HL-60 (cell line): ENCODE measurements around the gene TRIM26.
A peak's percentile ranks its signal among the peaks of the same experiment; 100 is the strongest.

ENCODE experiments used
- DNase-seq, 2 experiments: peaks; one replicate each; pipeline ENCODE4 v3.0.0-alpha.2; 2010 to 2020; ENCODE audit warnings: low read depth in 1 of 2, low spot score in 1 of 2
- H3K27ac ChIP-seq: fragments of 250-450 bp; sonication (Bioruptor Pico); replicated peaks from 2 replicates; pipeline ENCODE4 v1.5.1; 2020; ENCODE audit warnings: mild to moderate bottlenecking, moderate library complexity
- H3K27me3 ChIP-seq: fragments of 250-450 bp; sonication (Bioruptor Pico); 2 replicates; pipeline ENCODE4 v1.5.1; 2021; ENCODE audit warnings: mild to moderate bottlenecking, moderate library complexity; ENCODE audit not compliant: insufficient read depth, poor library complexity, severe bottlenecking
- H3K4me3 ChIP-seq: replicated peaks from 2 replicates; pipeline ENCODE4 v1.5.1; 2011; ENCODE audit warnings: mild to moderate bottlenecking, control low read depth, low read length; ENCODE audit not compliant: insufficient read depth
- CTCF ChIP-seq: IDR thresholded peaks from one replicate; pipeline ENCODE4 v1.5.1; 2011; ENCODE audit warnings: low read length, control low read depth, inconsistent platforms; ENCODE audit not compliant: insufficient read depth
- GABPA ChIP-seq: IDR thresholded peaks from 2 replicates; pipeline ENCODE4 v1.6.1; 2012; ENCODE audit warnings: low read depth
- POLR2AphosphoS5 ChIP-seq: IDR thresholded peaks from 2 replicates; pipeline ENCODE4 v1.6.1; 2012; ENCODE audit warnings: low read depth
- REST ChIP-seq: IDR thresholded peaks from 2 replicates; pipeline ENCODE4 v1.6.1; 2012; ENCODE audit warnings: low read depth; ENCODE audit not compliant: insufficient replicate concordance
- SPI1 ChIP-seq: IDR thresholded peaks from 2 replicates; pipeline ENCODE4 v1.6.1; 2012; ENCODE audit warnings: low read depth, mild to moderate bottlenecking, borderline replicate concordance

Gene TRIM26

GRCh38 chr6:30171677-30172471 is 41.3 kb downstream of the TRIM26 start:
- TF ChIP-seq CTCF (no peak), REST (no peak), SPI1 (no peak), GABPA (no peak), POLR2AphosphoS5 (no peak)
- H3K4me3 ChIP-seq = no peak overlapping the region
- peaks cover 46% of the 10 kb centered on the region for H3K27me3 ChIP-seq
- no peak for DNase-seq
- H3K27ac ChIP-seq = no peak overlapping the region

DNA sequence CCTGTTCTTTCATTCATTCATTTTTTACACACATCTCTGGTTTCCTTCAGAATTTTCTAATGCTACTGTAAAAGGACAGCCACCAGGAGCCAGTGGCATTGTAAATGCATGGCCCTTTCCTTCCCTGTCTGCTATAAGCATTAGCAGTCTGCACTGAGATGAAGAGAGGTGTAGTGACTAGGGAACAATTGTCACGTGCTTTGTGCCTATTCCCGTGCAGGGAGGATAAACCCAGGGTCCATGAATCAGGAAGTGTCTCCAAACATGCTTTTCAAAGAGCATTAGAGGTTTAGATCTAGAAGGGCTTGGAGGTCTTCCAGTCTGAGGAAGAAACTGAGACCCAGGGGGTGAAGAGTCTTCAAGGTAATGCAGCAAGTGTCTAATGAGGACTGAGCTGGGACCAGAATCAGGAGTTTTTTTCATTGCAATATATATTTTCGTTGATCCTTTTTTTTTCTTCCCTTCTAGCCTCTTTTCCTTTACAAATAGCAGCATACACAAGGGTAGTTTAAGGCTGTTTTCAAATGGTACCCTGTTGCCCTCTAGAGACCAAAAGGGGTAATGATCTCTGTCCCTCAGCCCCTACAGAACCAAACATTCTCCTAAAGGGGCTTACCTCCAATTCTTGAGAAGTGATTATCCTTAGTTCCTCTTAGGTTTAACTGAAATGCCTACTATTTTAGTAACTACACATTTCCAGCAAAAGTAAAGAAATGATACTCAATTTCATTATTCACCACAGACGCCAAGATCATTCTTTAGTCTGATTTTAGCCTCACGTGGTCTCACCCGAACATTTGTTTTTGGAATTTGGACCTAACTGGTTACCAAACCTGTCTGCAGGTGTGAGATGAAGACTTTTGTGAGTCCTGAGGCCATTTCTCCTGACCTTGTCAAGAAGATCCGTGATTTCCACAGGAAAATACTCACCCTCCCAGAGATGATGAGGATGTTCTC is 43.3 kb downstream of the TRIM26 start:
- peak in 1 of 2 experiments; percentile 25 for DNase-seq
- TF ChIP-seq POLR2AphosphoS5 (no peak), CTCF (peak; percentile 70), SPI1 (no peak)
- no peak overlapping the region for H3K27ac ChIP-seq
- H3K27me3 ChIP-seq = peaks cover 44% of the 10 kb centered on the region
- no peak overlapping the region for H3K4me3 ChIP-seq

DNA sequence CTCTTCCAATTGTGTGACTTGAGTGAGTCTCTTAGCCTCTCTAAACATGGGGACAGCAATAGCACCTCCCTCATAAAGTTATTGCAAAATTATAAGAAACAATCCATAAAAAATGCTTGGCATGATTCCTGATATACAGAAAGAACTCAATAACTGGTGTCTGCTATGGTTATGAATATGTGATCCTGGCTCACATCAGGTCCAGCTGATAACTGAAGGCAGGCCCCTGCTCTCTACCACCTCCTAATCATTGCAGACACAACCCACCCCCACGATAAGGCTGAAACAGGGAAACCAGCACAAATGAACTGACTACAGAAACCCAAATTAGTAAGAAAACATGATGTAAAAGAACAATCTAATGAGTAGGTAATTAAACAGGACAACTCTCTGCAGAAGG is 44.5 kb downstream of the TRIM26 start:
- Histone ChIP-seq H3K27ac (no peak overlapping the region), H3K4me3 (no peak overlapping the region), H3K27me3 (peaks cover 40% of the 10 kb centered on the region)
- DNase-seq = no peak
- TF ChIP-seq GABPA (no peak), CTCF (no peak), POLR2AphosphoS5 (no peak), REST (no peak), SPI1 (no peak)
